GM18499 (cell line): ENCODE results near the gene CEP78.

Experiments
- ATAC-seq: cut with Tn5 transposase; IDR thresholded peaks from one replicate; pipeline ENCODE4 v1.9.1; 2021; ENCODE audit warnings: moderate number of reproducible peaks; ENCODE audit not compliant: insufficient read depth, unreplicated experiment

CEP78 gene

DNA sequence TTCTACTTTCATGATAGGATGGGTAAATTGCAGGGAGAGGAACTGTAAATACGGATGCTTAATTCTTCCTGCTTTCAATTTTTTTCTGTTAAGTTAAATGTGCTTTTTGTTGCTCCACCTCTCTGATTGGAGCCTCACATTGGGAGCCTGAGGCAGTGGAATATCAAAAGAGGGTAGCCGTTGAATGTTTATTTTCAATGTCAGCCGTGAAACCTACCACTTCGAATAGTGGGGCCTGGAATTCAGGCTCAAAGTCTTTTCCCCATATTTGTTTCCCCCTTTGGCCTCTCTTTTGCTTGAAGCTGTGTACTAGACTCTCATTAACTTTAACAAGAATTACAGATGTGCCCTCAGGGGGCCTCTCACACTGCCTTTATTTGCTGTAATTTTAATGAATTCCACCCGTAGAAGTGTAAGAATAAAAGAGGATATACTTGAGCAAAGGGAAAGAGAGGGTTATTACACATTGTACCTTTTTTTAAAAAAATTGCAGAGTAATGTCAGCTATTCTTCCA, 90.0 kb downstream of the CEP78 start:
- ATAC-seq = no peak

DNA sequence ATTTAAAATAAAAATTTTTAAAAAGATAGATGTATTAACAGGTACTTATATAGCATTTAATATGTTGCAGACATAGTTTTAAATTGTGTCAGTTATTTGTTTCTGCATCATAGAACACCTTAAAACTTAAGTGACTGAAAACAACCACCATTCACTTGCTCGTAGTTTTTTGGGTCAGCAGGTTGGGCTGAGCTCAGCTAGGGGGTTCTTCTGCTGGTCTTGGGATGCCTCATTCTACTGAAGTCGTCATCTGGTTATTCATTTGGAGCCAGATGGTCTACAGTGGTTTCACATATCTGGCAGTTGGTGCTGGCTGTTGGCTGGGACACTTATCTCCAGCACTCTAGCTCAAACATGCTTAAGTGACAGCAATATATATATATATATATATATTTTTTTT, 90.7 kb downstream of the CEP78 start:
- ATAC-seq = no peak
